Adrenal gland (tissue), 5 donors: ENCODE data around the gene NPTX2.

Source experiments
- POLR2A ChIP-seq, 2 donors: fragments of 450-650 bp; IDR thresholded peaks; one replicate each; pipeline ENCODE4 v1.6.1; 2017; ENCODE audit warnings: antibody characterized with exemption in 2 of 2, mild to moderate bottlenecking in 2 of 2, moderate library complexity in 1 of 2
- TF ChIP-seq, protein P1 (sequence below), 6 experiments: fragments of 450-650 bp in 4 of 6; fragments of 200-600 bp in 2 of 6; sonication (generic) in 1 of 6; IDR thresholded peaks; 1 replicate in 5 of 6; 2 replicates in 1 of 6; pipeline versions ENCODE4 v1.5.1 to v1.8.0; 2016 to 2021; ENCODE audit warnings: antibody characterized with exemption in 6 of 6, mild to moderate bottlenecking in 2 of 6, moderate library complexity in 1 of 6
- donor health status: DM: no; HTN: no; CAD: no.

DNA sequence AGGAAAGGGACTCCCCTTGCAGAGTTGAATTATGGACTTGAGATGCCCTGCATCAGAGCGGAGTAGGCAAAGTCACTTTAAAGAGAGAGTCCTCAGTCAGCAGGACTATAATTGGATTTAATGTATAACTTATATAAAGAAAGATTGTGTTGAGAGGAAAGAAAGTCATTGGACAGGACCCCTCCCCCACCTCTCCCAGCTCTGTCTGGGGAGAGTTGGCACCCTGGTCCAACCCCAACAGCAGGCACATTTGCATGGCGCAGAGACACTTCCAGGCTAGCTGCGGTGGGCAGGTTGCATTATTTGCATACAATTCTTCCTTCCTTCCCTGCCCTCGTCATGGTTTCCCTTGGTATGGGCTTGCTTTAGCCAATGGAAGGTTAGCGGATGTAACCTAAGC, 46.1 kb upstream of the NPTX2 start:
- TF ChIP-seq, protein P1, sequence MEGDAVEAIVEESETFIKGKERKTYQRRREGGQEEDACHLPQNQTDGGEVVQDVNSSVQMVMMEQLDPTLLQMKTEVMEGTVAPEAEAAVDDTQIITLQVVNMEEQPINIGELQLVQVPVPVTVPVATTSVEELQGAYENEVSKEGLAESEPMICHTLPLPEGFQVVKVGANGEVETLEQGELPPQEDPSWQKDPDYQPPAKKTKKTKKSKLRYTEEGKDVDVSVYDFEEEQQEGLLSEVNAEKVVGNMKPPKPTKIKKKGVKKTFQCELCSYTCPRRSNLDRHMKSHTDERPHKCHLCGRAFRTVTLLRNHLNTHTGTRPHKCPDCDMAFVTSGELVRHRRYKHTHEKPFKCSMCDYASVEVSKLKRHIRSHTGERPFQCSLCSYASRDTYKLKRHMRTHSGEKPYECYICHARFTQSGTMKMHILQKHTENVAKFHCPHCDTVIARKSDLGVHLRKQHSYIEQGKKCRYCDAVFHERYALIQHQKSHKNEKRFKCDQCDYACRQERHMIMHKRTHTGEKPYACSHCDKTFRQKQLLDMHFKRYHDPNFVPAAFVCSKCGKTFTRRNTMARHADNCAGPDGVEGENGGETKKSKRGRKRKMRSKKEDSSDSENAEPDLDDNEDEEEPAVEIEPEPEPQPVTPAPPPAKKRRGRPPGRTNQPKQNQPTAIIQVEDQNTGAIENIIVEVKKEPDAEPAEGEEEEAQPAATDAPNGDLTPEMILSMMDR (IDR thresholded peaks at IDR 0.05): no peak
- no peak for TF ChIP-seq POLR2A (IDR thresholded peaks at IDR 0.05)
